Epithelial cell of umbilical artery (primary cell): ENCODE data around the gene TUBE1. TPM values are rescaled to one million over a fixed set of nuclear protein-coding genes. Genes with fewer than 3 reads are reported as not detected.

Source experiments
- total RNA-seq: library from RNA; depleted of rRNA; stranded (reverse); fragments of >200 nt; gene quantifications from 2 replicates; pipeline ENCODE4 v1.2.3, GENCODE V29; 2014

Gene TUBE1, protein sequence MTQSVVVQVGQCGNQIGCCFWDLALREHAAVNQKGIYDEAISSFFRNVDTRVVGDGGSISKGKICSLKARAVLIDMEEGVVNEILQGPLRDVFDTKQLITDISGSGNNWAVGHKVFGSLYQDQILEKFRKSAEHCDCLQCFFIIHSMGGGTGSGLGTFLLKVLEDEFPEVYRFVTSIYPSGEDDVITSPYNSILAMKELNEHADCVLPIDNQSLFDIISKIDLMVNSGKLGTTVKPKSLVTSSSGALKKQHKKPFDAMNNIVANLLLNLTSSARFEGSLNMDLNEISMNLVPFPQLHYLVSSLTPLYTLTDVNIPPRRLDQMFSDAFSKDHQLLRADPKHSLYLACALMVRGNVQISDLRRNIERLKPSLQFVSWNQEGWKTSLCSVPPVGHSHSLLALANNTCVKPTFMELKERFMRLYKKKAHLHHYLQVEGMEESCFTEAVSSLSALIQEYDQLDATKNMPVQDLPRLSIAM
- 14.3 and 37.4 TPM in 2 replicates for total RNA-seq

DNA sequence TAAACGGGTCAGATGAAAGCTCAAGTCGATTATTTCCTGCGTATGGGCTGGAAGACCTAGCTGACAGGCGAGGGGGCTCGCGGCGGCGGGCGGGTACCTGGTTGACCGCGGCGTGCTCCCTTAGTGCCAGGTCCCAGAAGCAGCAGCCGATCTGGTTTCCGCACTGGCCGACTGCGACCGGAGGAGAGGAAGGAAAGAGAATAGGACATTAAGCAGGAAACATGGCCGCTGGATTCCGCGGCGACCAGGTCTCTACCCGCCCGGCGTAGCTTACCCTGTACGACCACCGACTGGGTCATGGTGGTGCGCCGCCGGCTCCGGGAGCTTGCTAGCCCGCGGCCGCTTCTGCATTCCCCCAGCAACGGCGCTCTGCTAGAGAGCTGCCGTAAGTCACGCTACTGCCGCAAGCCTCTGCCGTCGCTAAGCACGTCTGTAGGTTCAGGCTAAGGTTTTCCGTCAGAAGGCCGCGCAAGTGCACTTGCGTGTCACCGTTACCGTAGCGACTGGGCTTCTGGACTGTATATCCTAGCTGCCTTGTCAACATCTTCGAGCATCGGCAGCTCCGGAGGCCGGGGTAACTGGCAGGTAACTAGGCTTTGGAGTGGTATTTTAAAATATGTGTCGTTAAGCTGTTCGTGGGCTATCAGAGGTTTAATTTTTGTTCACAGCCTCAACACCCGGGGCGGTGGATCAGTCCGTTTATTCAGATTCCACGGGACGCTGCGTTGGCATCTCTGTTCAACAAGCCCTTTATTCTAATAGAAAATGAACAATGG lies at the start of gene TUBE1, which contains the start of gene FAM229B:
Gene TUBE1, minus strand, starts transcription at position 347 of the 776 bp plus-strand sequence. Its CDS starts 48 bp downstream, at position 299.
Gene FAM229B, plus strand, starts transcription at position 456 of the 776 bp plus-strand sequence. CDS start 11,693 bp downstream, outside the sequence.

DNA sequence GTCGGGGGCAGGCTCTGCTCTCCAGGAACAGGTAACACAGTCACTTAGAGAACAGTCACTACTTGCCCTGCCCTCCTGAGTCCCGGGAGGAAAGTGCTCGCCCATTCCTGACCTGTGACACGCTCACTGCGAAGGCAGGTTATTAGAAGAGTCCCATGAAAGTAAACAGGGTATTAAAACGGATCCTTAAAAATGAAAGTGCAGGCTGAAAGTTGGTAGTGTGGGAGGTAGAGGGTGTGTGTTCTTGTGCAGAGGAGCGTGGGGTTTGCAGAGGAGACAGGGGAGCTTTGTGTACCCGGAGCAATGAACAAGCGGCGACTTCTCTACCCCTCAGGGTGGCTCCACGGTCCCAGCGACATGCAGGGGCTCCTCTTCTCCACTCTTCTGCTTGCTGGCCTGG lies 33.3 kb downstream of the TUBE1 start, which contains the start of gene CCN6:
Gene CCN6, plus strand, starts transcription at position 104 of the 400 bp plus-strand sequence. Its CDS starts 254 bp downstream, at position 358.

Other genes with a start within 250 kb of the TUBE1 start
- gene FYN, start 214.0 kb downstream of the TUBE1 start, total RNA-seq: 125 and 135 TPM in 2 replicates
- not detected in 2 replicates for gene CCN6, start 33.4 kb downstream of the TUBE1 start, total RNA-seq
- gene FAM229B, start 109 bp upstream of the TUBE1 start, total RNA-seq: 5.3 and 10.1 TPM in 2 replicates
- gene LAMA4, start 167.1 kb upstream of the TUBE1 start, total RNA-seq: 307 and 441 TPM in 2 replicates